H1 (cell line): ENCODE data around the gene TGOLN2. TPM values are rescaled to one million over a fixed set of nuclear protein-coding genes. Genes with fewer than 3 reads are reported as not detected.

ENCODE experiments used
- CHD7 ChIP-seq: fragments of 300-600 bp; sonication (generic); IDR thresholded peaks from 2 replicates; pipeline ENCODE4 v1.7.1; 2012; ENCODE audit warnings: low read length, moderate library complexity, mild to moderate bottlenecking, inconsistent platforms; ENCODE audit not compliant: insufficient replicate concordance
- EP300 ChIP-seq, 2 experiments: IDR thresholded peaks; 1 replicate in 1 of 2; 2 replicates in 1 of 2; pipeline ENCODE4 v1.6.1; 2011 to 2012; ENCODE audit warnings: low read depth in 2 of 2, low read length in 2 of 2, mild to moderate bottlenecking in 2 of 2, borderline replicate concordance in 1 of 2, inconsistent platforms in 1 of 2, moderate library complexity in 1 of 2
- GTF2F1 ChIP-seq: IDR thresholded peaks from 2 replicates; pipeline ENCODE4 v1.6.1; 2012; ENCODE audit warnings: low read depth, low read length, improper control_type of control experiment, borderline replicate concordance
- JUN ChIP-seq: IDR thresholded peaks from 2 replicates; pipeline ENCODE4 v1.6.1; 2011; ENCODE audit warnings: low read depth, mild to moderate bottlenecking, improper control_type of control experiment, low read length
- RAD21 ChIP-seq, 2 experiments: IDR thresholded peaks in 1 of 2; conservative IDR thresholded peaks in 1 of 2; 2 replicates each; pipeline ENCODE4 v1.6.1; 2011; ENCODE audit warnings: low read depth in 2 of 2, low read length in 2 of 2, improper control_type of control experiment in 1 of 2, inconsistent platforms in 1 of 2, mild to moderate bottlenecking in 1 of 2, moderate library complexity in 1 of 2
- SAP30 ChIP-seq: fragments of 300-600 bp; sonication (generic); IDR thresholded peaks from 2 replicates; pipeline ENCODE4 v1.7.1; 2012; ENCODE audit warnings: low read length, moderate library complexity, mild to moderate bottlenecking, inconsistent platforms; ENCODE audit not compliant: insufficient read depth, insufficient replicate concordance
- TBP ChIP-seq: IDR thresholded peaks from 2 replicates; pipeline ENCODE4 v1.6.1; 2011; ENCODE audit warnings: low read depth, low read length, improper control_type of control experiment
- polyA plus RNA-seq, 7 experiments: library from polyadenylated mRNA; depleted of rRNA in 3 of 7; stranded (reverse) in 5 of 7; unstranded in 2 of 7; fragments of >200 nt in 5 of 7; fragments of 200-250 nt in 2 of 7; gene quantifications; 1 replicate in 5 of 7; 2 replicates in 1 of 7; 4 replicates in 1 of 7; pipeline versions ENCODE4 v1.2.1 to v1.2.3, GENCODE V29; 2011 to 2013; ENCODE audit warnings: missing spikeins in 2 of 7, mixed read lengths in 2 of 7
- total RNA-seq: library from RNA; stranded (reverse); fragmentation: NEBNext Ultra II Directional; extraction: Animal tissue kit (Norgen Biotek cat#: 25700); gene quantifications from 2 replicates; pipeline ENCODE4 v1.2.1, GENCODE V29; 2021

TGOLN2 gene
- total and polyA plus RNA-seq, 2 of the 8 experiments (the other 6 are each of a cell fraction or from before 2014, with no cell fraction given): 33.9 to 38.9 TPM

- TF ChIP-seq CHD7: no peak
- no peak for TF ChIP-seq RAD21 (IDR thresholded peaks at IDR 0.05 in 1 of 2, conservative IDR thresholded peaks at IDR 0.05 in 1 of 2; ENCODE audit: low read depth in 2 of 2, low read length in 2 of 2)
- TF ChIP-seq GTF2F1: no peak
- TF ChIP-seq TBP: no peak
- TF ChIP-seq JUN: no peak
- no peak for TF ChIP-seq EP300 (IDR thresholded peaks at IDR 0.05; ENCODE audit: borderline replicate concordance in 1 of 2, low read depth in 2 of 2, low read length in 2 of 2)
- no peak for TF ChIP-seq SAP30
Measured at GRCh38 chr2:85371045-85371444, 43.3 kb upstream of the TGOLN2 start (continued).
